Astrocyte (in vitro differentiated cells and primary cell): Measurements from ENCODE around the gene GATC. TPM values are rescaled to one million over a fixed set of nuclear protein-coding genes. Genes with fewer than 3 reads are reported as not detected.
A peak's percentile ranks its signal among the peaks of the same experiment; 100 is the strongest.

Source experiments
- DNase-seq: peaks from one replicate; pipeline ENCODE4 v3.0.0-alpha.2; 2010; ENCODE audit warnings: low read depth
- FAIRE-seq: peaks from 2 replicates; lab custom pipeline; 2011; peaks lifted over from hg19 to GRCh38; lab: Jason Lieb, UNC
- H2AFZ ChIP-seq: 2 replicates; pipeline ENCODE4 v1.6.0; 2012; ENCODE audit warnings: low read depth, low read length, inconsistent platforms
- H3K27ac ChIP-seq: 2 replicates; pipeline ENCODE4 v1.5.1; 2011; ENCODE audit warnings: low read depth, low read length, inconsistent platforms
- H3K27me3 ChIP-seq: 2 replicates; pipeline ENCODE4 v1.6.0; 2011; ENCODE audit warnings: low read length, inconsistent platforms; ENCODE audit not compliant: insufficient read depth
- H3K36me3 ChIP-seq: 2 replicates; pipeline ENCODE4 v1.5.1; 2011; ENCODE audit warnings: low read length, inconsistent platforms; ENCODE audit not compliant: insufficient read depth
- H3K4me1 ChIP-seq: 2 replicates; pipeline ENCODE4 v1.5.1; 2011; ENCODE audit warnings: low read length, inconsistent platforms; ENCODE audit not compliant: insufficient read depth
- H3K4me2 ChIP-seq: 2 replicates; pipeline ENCODE4 v1.6.0; 2012; ENCODE audit warnings: low read length, inconsistent platforms
- H3K4me3 ChIP-seq: 2 replicates; pipeline ENCODE4 v1.5.1; 2011; ENCODE audit warnings: low read depth, mild to moderate bottlenecking, low read length, inconsistent platforms; ENCODE audit not compliant: insufficient read depth
- H3K79me2 ChIP-seq: 2 replicates; pipeline ENCODE4 v1.6.0; 2012; ENCODE audit warnings: mild to moderate bottlenecking, low read length, inconsistent platforms; ENCODE audit not compliant: insufficient read depth
- H3K9ac ChIP-seq: 2 replicates; pipeline ENCODE4 v1.6.0; 2012; ENCODE audit warnings: mild to moderate bottlenecking, low read length, inconsistent platforms
- H3K9me3 ChIP-seq: 2 replicates; pipeline ENCODE4 v1.5.1; 2012; ENCODE audit warnings: low read depth, mild to moderate bottlenecking, low read length, inconsistent platforms; ENCODE audit not compliant: insufficient read depth
- H4K20me1 ChIP-seq: 2 replicates; pipeline ENCODE4 v1.6.0; 2012; ENCODE audit warnings: low read length, inconsistent platforms; ENCODE audit not compliant: insufficient read depth
- H3K27ac Mint-ChIP-seq: one replicate; pipeline ENCODE4 v1.8.0; 2021; ENCODE audit warnings: mild to moderate bottlenecking, mixed read lengths; ENCODE audit not compliant: unreplicated experiment
- H3K27me3 Mint-ChIP-seq: one replicate; pipeline ENCODE4 v1.8.0; 2021; ENCODE audit warnings: low read depth, mixed read lengths; ENCODE audit not compliant: unreplicated experiment
- H3K36me3 Mint-ChIP-seq: one replicate; pipeline ENCODE4 v1.8.0; 2021; ENCODE audit warnings: low read depth, mixed read lengths; ENCODE audit not compliant: unreplicated experiment
- H3K4me1 Mint-ChIP-seq: one replicate; pipeline ENCODE4 v1.8.0; 2021; ENCODE audit warnings: low read depth, mixed read lengths; ENCODE audit not compliant: unreplicated experiment
- H3K4me3 Mint-ChIP-seq: one replicate; pipeline ENCODE4 v1.8.0; 2021; ENCODE audit warnings: mild to moderate bottlenecking, moderate library complexity, mixed read lengths; ENCODE audit not compliant: unreplicated experiment
- H3K9me3 Mint-ChIP-seq: one replicate; pipeline ENCODE4 v1.8.0; 2021; ENCODE audit warnings: mild to moderate bottlenecking, mixed read lengths; ENCODE audit not compliant: unreplicated experiment
- CTCF ChIP-seq: IDR thresholded peaks from 2 replicates; pipeline ENCODE4 v1.5.1; 2011; ENCODE audit warnings: low read depth, mild to moderate bottlenecking, inconsistent platforms, low read length, moderate library complexity; ENCODE audit not compliant: insufficient read depth
- EZH2 ChIP-seq: IDR thresholded peaks from 2 replicates; pipeline ENCODE4 v1.6.1; 2012; ENCODE audit warnings: mild to moderate bottlenecking, low read length, inconsistent platforms; ENCODE audit not compliant: insufficient read depth
- total RNA-seq: library from RNA; stranded (reverse); gene quantifications from 2 replicates; pipeline ENCODE4 v1.2.1, GENCODE V29; 2021

Gene GATC
- total RNA-seq, 1 donor from 2014 or later = 28.8 TPM

DNA sequence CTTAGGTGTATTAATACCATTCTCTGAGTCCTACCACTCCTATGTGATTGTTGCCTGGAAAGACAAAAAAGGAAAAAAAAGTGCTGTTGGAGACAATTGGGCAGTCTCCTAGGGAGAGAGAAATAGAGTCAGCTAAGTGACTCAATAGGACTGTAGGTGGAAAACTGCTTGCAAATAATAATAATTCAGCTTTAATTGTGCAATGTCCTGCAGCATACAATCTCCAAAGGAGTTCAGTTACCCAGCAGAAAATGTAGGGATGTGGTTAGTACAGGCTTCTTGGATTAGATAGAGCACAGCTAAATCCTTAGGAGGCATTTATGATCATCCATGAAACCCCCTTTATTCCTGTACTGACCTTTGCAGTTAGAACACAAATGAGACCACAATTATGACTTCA is 26.3 kb downstream of the GATC start:
- Histone ChIP-seq H3K9ac (no peak overlapping the region), H3K4me3 (no peak overlapping the region), H3K4me2 (no peak overlapping the region), H3K36me3 (no peaks in the 10 kb centered on the region), H3K27ac (no peak overlapping the region), H2AFZ (no peak overlapping the region), H3K9me3 (no peaks in the 10 kb centered on the region), H3K27me3 (no peaks in the 10 kb centered on the region), H3K4me1 (peaks cover 13% of the 10 kb centered on the region), H3K79me2 (peaks cover 46% of the 10 kb centered on the region), H4K20me1 (peaks cover 25% of the 10 kb centered on the region)
- H3K27ac Mint-ChIP-seq = no peak overlapping the region
- no peak overlapping the region for H3K4me3 Mint-ChIP-seq
- TF ChIP-seq EZH2 = no peak
- H3K27me3 Mint-ChIP-seq = no peaks in the 10 kb centered on the region
- peaks cover under 1% of the 10 kb centered on the region for H3K36me3 Mint-ChIP-seq
- H3K9me3 Mint-ChIP-seq = no peaks in the 10 kb centered on the region
- peaks cover 36% of the 10 kb centered on the region for H3K4me1 Mint-ChIP-seq
- no peak for FAIRE-seq
- no peak for DNase-seq

DNA sequence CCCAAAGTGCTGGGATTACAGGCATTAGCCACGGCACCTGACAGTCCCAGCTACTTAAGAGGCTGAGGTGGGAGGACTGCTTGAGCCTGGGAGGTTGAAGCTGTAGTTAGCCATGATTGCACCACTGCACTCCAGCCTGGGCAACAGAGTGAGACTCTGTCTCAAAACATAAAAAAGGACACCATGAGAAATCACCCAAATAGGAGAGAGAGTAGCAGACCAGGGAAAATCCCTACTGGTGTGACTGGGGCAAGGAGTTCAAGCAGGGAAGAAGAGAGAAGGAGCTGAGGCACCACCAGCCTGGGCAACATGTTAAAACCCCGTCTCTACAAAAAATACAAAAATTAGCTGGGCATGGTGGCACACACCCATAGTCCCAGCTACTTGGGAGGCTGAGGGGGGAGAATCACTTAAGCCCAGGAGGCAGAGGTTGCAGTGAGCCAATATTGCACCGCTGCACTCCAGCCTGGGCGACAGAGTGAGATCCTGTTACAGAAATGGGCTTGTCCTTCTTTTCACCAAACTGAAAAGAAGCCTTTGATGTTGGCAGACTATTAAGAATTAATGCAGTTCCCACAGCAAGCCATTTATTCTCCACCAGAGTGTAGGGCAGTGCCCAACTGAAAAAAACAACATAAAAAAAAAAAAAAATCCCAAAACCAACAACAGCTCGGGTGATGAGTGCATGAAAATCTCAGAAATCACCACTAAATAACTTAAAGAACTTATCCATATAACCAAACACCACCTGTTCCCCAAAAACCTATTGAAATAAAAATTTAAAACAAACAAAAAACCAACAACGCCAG is 27.8 kb downstream of the GATC start:
- H3K27ac Mint-ChIP-seq = peak overlapping the region; percentile 68
- no peak for DNase-seq
- peak overlapping the region; percentile 62 for H3K4me2 ChIP-seq
- H3K36me3 ChIP-seq = no peaks in the 10 kb centered on the region
- no peaks in the 10 kb centered on the region for H3K27me3 ChIP-seq
- peaks cover 8% of the 10 kb centered on the region for H3K4me1 ChIP-seq
- H3K4me3 ChIP-seq = no peak overlapping the region
- peaks cover 31% of the 10 kb centered on the region for H3K4me1 Mint-ChIP-seq
- peaks cover 10% of the 10 kb centered on the region for H4K20me1 ChIP-seq
- no peaks in the 10 kb centered on the region for H3K27me3 Mint-ChIP-seq
- H2AFZ ChIP-seq = no peak overlapping the region
- FAIRE-seq = no peak
- no peaks in the 10 kb centered on the region for H3K9me3 ChIP-seq
- H3K9me3 Mint-ChIP-seq = no peaks in the 10 kb centered on the region
- H3K36me3 Mint-ChIP-seq = no peaks in the 10 kb centered on the region
- H3K9ac ChIP-seq = no peak overlapping the region
- H3K27ac ChIP-seq = no peak overlapping the region
- TF ChIP-seq EZH2 (no peak), CTCF (no peak)
- peak overlapping the region; percentile 65 for H3K4me3 Mint-ChIP-seq
- H3K79me2 ChIP-seq = peaks cover 31% of the 10 kb centered on the region

GRCh38 chr12:120474616-120474960 is 28.3 kb downstream of the GATC start:
- Mint-ChIP-seq H3K9me3 (no peaks in the 10 kb centered on the region), H3K27me3 (no peaks in the 10 kb centered on the region), H3K4me3 (peak overlapping the region; percentile 65), H3K36me3 (no peaks in the 10 kb centered on the region), H3K27ac (peak overlapping the region; percentile 68), H3K4me1 (peaks cover 31% of the 10 kb centered on the region)
- H3K9ac ChIP-seq = no peak overlapping the region
- H3K4me1 ChIP-seq = peaks cover 8% of the 10 kb centered on the region
- no peak for TF ChIP-seq CTCF
- TF ChIP-seq EZH2 = no peak
- no peak overlapping the region for H3K27ac ChIP-seq
- no peaks in the 10 kb centered on the region for H3K36me3 ChIP-seq
- peaks cover 26% of the 10 kb centered on the region for H3K79me2 ChIP-seq
- peak overlapping the region; percentile 62 for H3K4me2 ChIP-seq
- no peak overlapping the region for H3K4me3 ChIP-seq
- no peaks in the 10 kb centered on the region for H3K9me3 ChIP-seq
- H2AFZ ChIP-seq = no peak overlapping the region
- peaks cover 12% of the 10 kb centered on the region for H4K20me1 ChIP-seq
- no peaks in the 10 kb centered on the region for H3K27me3 ChIP-seq
- FAIRE-seq (no peak), DNase-seq (peak; percentile 65)
